Kidney (tissue), 14 donors: Measurements from ENCODE around the gene TRDMT1. TPM values are rescaled to one million over a fixed set of nuclear protein-coding genes. Genes with fewer than 3 reads are reported as not detected.

Experiments
- DNase-seq, 5 donors: peaks; one replicate each; pipeline ENCODE4 v3.0.0-alpha.2; 2013 to 2020
- FAIRE-seq: peaks from 2 replicates; lab custom pipeline; 2012; peaks lifted over from hg19 to GRCh38; lab: Jason Lieb, UNC
- H3K27ac ChIP-seq, 2 donors: one replicate each; pipeline ENCODE4 v1.7.0; 2013; ENCODE audit warnings: low read depth in 2 of 2, low read length in 2 of 2, inconsistent platforms in 1 of 2
- H3K27me3 ChIP-seq: one replicate; pipeline ENCODE4 v1.7.1; 2013; ENCODE audit warnings: low read length, inconsistent platforms; ENCODE audit not compliant: control insufficient read depth, insufficient read depth
- H3K36me3 ChIP-seq, 3 donors: one replicate each; pipeline versions ENCODE4 v1.7.0 to v1.7.1; 2013; ENCODE audit warnings: low read length in 3 of 3, control low read depth in 1 of 3, inconsistent platforms in 1 of 3; ENCODE audit not compliant: insufficient read depth in 3 of 3, control insufficient read depth in 2 of 3
- H3K4me1 ChIP-seq, 3 donors: one replicate each; pipeline versions ENCODE4 v1.7.0 to v1.7.1; 2013; ENCODE audit warnings: low read length in 3 of 3, inconsistent platforms in 1 of 3, low read depth in 1 of 3; ENCODE audit not compliant: control insufficient read depth in 2 of 3, insufficient read depth in 2 of 3
- H3K4me3 ChIP-seq, 3 donors: one replicate each; pipeline versions ENCODE4 v1.7.0 to v1.8.1; 2013; ENCODE audit warnings: low read length in 3 of 3, control low read depth in 1 of 3, inconsistent platforms in 1 of 3
- H3K9ac ChIP-seq, 3 donors: one replicate each; pipeline versions ENCODE4 v1.7.0 to v1.7.1; 2013; ENCODE audit warnings: low read length in 3 of 3, control low read depth in 1 of 3, inconsistent platforms in 1 of 3
- H3K9me3 ChIP-seq, 3 donors: one replicate each; pipeline versions ENCODE4 v1.7.0 to v1.7.1; 2013; ENCODE audit warnings: low read length in 3 of 3, control low read depth in 1 of 3, inconsistent platforms in 1 of 3; ENCODE audit not compliant: control insufficient read depth in 2 of 3, insufficient read depth in 1 of 3
- CTCF ChIP-seq: IDR thresholded peaks from 3 replicates; pipeline ENCODE4 v1.5.1; 2012; ENCODE audit warnings: mild to moderate bottlenecking, moderate library complexity, borderline replicate concordance; ENCODE audit not compliant: insufficient read depth; ENCODE audit errors: extremely low read depth
- intact Hi-C: fragments of 100-400 bp; cut with DNase I; formaldehyde crosslinking; loops from one replicate; pipeline ENCODE4 v1.11.1; 2022
- polyA plus RNA-seq: library from polyadenylated mRNA; stranded (reverse); fragments of 350-450 nt; fragmentation: Illumina TruSeq; extraction: RNeasy Lipid Tissue Mini Kit (QIAGEN cat#74804); gene quantifications from one replicate; pipeline ENCODE4 v1.2.3, GENCODE V29; 2014; ENCODE audit warnings: low read depth, low replicate concordance; ENCODE audit not compliant: insufficient read depth
- total RNA-seq: library from RNA; stranded (reverse); fragmentation: NEBNext Ultra II Directional; extraction: Animal tissue kit (Norgen Biotek cat#: 25700); gene quantifications from one replicate; pipeline ENCODE4 v1.2.1, GENCODE V29; 2021
- donor health status: control.
- donor health status: control.
- donor health status: control.
- donor health status: control.
- donor health status: control.
- donor health status: DM: yes; HTN: yes; CAD: no.
- donor health status: Normal renal cell carcinoma (clear cell type).

The TRDMT1 gene
- total and polyA plus RNA-seq, 2 donors from 2014 or later, result 2.0 to 11.0 TPM

- intact Hi-C loops, result no loop called here
- peaks cover 3 to 11% (median 5%) of the 10 kb centered on the region in 3 donors for H3K4me1 ChIP-seq
- H3K27me3 ChIP-seq, result no peaks in the 10 kb centered on the region
- peak overlapping the region in 2 of 3 donors; percentile 11 to 82 for H3K9ac ChIP-seq
- DNase-seq, result peak in 2 of 5 donors; percentile 72 to 79
- peak overlapping the region; percentile 32 to 96 (median 70) for H3K4me3 ChIP-seq
- no peaks in the 10 kb centered on the region for H3K9me3 ChIP-seq
- no peak for FAIRE-seq
- TF ChIP-seq CTCF, result no peak
- H3K27ac ChIP-seq, result peak overlapping the region in 1 of 2 donors; percentile 20
- no peaks in the 10 kb centered on the region for H3K36me3 ChIP-seq
Observed at GRCh38 chr10:17199351-17199804, 2.1 kb downstream of the TRDMT1 start.

- TF ChIP-seq CTCF, result no peak
- DNase-seq, result no peak
- no peak overlapping the region for H3K4me3 ChIP-seq
Observed at GRCh38 chr10:17196573-17196972, 4.9 kb downstream of the TRDMT1 start.

GRCh38 chr10:17196045-17196444 lies 5.4 kb downstream of the TRDMT1 start:
- H3K9me3 ChIP-seq, result no peaks in the 10 kb centered on the region
- no peak overlapping the region for H3K27ac ChIP-seq
- FAIRE-seq, result no peak

More at GRCh38 chr10:17196573-17196972, 4.9 kb downstream of the TRDMT1 start:
- Histone ChIP-seq H3K9me3 (no peaks in the 10 kb centered on the region), H3K27me3 (no peaks in the 10 kb centered on the region), H3K4me1 (peaks cover under 1 to 6% (median 3%) of the 10 kb centered on the region in 3 donors), H3K36me3 (no peaks in the 10 kb centered on the region), H3K9ac (no peak overlapping the region), H3K27ac (no peak overlapping the region)
- intact Hi-C loops, result no loop called here
- no peak for FAIRE-seq

More at GRCh38 chr10:17196045-17196444, 5.4 kb downstream of the TRDMT1 start:
- peaks cover 0 to 6% (median 3%) of the 10 kb centered on the region in 3 donors for H3K4me1 ChIP-seq
- DNase-seq, result no peak
- H3K36me3 ChIP-seq, result no peaks in the 10 kb centered on the region
- TF ChIP-seq CTCF, result no peak
- intact Hi-C loops, result no loop called here
- no peaks in the 10 kb centered on the region for H3K27me3 ChIP-seq
- no peak overlapping the region for H3K9ac ChIP-seq
- no peak overlapping the region for H3K4me3 ChIP-seq
